GM12878 (cell line): ENCODE results near the gene CIB4. TPM values are rescaled to one million over a fixed set of nuclear protein-coding genes. Genes with fewer than 3 reads are reported as not detected.

Source experiments
- ATAC-seq: fragments of 200-7000 bp; cut with Tn5 transposase; 3 replicates; pipeline ENCODE4 v1.9.1; 2020; ENCODE audit warnings: mild to moderate bottlenecking, moderate library complexity
- BruUV-seq: library from RNA; stranded (reverse); fragments of 400-500 nt; replicated peaks from 2 replicates; lab custom pipeline; 2021; lab: Mats Ljungman, UMichigan
- CTCF ChIA-PET: fragments of 300-600 bp; sonication (Branson Sonifier 250); formaldehyde crosslinking; extraction: SDS; loops from one replicate; lab custom pipeline; 2021; ENCODE audit warnings: inconsistent platforms; lab: Yijun Ruan, JAX
- POLR2A ChIA-PET: fragments of 350-600 bp; formaldehyde crosslinking; extraction: SDS; loops from one replicate; lab custom pipeline; 2021; ENCODE audit warnings: inconsistent platforms; lab: Charles Lee
- RAD21 ChIA-PET: fragments of 300-600 bp; sonication (Branson Sonifier 250); formaldehyde crosslinking; loops from one replicate; lab custom pipeline; 2023; ENCODE audit warnings: antibody characterized with exemption; ENCODE audit not compliant: unreplicated experiment; lab: Charles Lee
- SMC1A ChIA-PET: fragments of 300-600 bp; sonication (Branson Sonifier 250); formaldehyde crosslinking; loops from one replicate; lab custom pipeline; 2023; ENCODE audit not compliant: unreplicated experiment, uncharacterized antibody; lab: Charles Lee
- DNase-seq: peaks from one replicate; pipeline ENCODE4 v3.0.0-alpha.2; 2011; ENCODE audit warnings: low read depth, low spot score
- FAIRE-seq: peaks from 3 replicates; lab custom pipeline; 2011; peaks lifted over from hg19 to GRCh38; lab: Jason Lieb, UNC
- H2AFZ ChIP-seq: 2 replicates; pipeline ENCODE4 v1.6.0; 2011; ENCODE audit warnings: low read depth, low read length, control low read depth; ENCODE audit not compliant: control insufficient read depth
- H3K27ac ChIP-seq: 2 replicates; pipeline ENCODE4 v1.5.1; 2011; ENCODE audit warnings: control low read depth; ENCODE audit not compliant: control insufficient read depth, insufficient read depth
- H3K27me3 ChIP-seq, 2 experiments: replicated peaks in 1 of 2; 2 replicates each; pipeline versions ENCODE4 v1.6.0 to v1.6.1; 2011; ENCODE audit warnings: low read length in 1 of 2; ENCODE audit not compliant: control insufficient read depth in 2 of 2, insufficient read depth in 2 of 2
- H3K36me3 ChIP-seq, 2 experiments: 2 replicates each; pipeline ENCODE4 v1.5.1; 2011; ENCODE audit warnings: low read length in 1 of 2; ENCODE audit not compliant: control insufficient read depth in 2 of 2, insufficient read depth in 2 of 2
- H3K4me1 ChIP-seq: 2 replicates; pipeline ENCODE4 v1.6.1; 2011; ENCODE audit warnings: mild to moderate bottlenecking, low read length, moderate library complexity, mixed read lengths; ENCODE audit not compliant: control insufficient read depth, insufficient read depth
- H3K4me2 ChIP-seq: 2 replicates; pipeline ENCODE4 v1.6.0; 2011; ENCODE audit warnings: control low read depth; ENCODE audit not compliant: control insufficient read depth, insufficient read depth
- H3K4me3 ChIP-seq: fragments of 200-600 bp; sonication (generic); 2 replicates; pipeline ENCODE4 v1.5.1; 2016
- H3K79me2 ChIP-seq: 2 replicates; pipeline ENCODE4 v1.6.0; 2011; ENCODE audit warnings: low read length; ENCODE audit not compliant: control insufficient read depth, insufficient read depth
- H3K9ac ChIP-seq: 2 replicates; pipeline ENCODE4 v1.8.0; 2011; ENCODE audit warnings: low read length, control low read depth, mixed read lengths; ENCODE audit not compliant: control insufficient read depth, insufficient read depth
- H3K9me3 ChIP-seq: replicated peaks from 3 replicates; pipeline ENCODE4 v1.5.1; 2011; ENCODE audit warnings: mild to moderate bottlenecking, low read length; ENCODE audit not compliant: control insufficient read depth, insufficient read depth
- H4K20me1 ChIP-seq: 2 replicates; pipeline ENCODE4 v1.6.0; 2011; ENCODE audit not compliant: control insufficient read depth, insufficient read depth
- BCL3 ChIP-seq: IDR thresholded peaks from 2 replicates; pipeline ENCODE4 v1.6.1; 2011; ENCODE audit warnings: borderline replicate concordance, low read depth, mild to moderate bottlenecking, moderate library complexity, low read length; ENCODE audit not compliant: insufficient read depth, poor library complexity, severe bottlenecking
- BCLAF1 ChIP-seq: fragments of 450-650 bp; IDR thresholded peaks from 2 replicates; pipeline ENCODE4 v1.6.1; 2017; ENCODE audit warnings: antibody characterized with exemption, mild to moderate bottlenecking, moderate library complexity
- BMI1 ChIP-seq: fragments of 450-650 bp; IDR thresholded peaks from 2 replicates; pipeline ENCODE4 v1.6.1; 2016; ENCODE audit warnings: mild to moderate bottlenecking, moderate library complexity, borderline replicate concordance
- KAT2A ChIP-seq: conservative IDR thresholded peaks from 2 replicates; pipeline ENCODE4 v1.6.1; 2011; ENCODE audit warnings: low read depth, low read length; ENCODE audit not compliant: control insufficient read depth
- MTA2 ChIP-seq: fragments of 450-650 bp; IDR thresholded peaks from 2 replicates; pipeline ENCODE4 v1.6.1; 2016; ENCODE audit warnings: low read depth, mild to moderate bottlenecking, moderate library complexity
- NFYB ChIP-seq: IDR thresholded peaks from 2 replicates; pipeline ENCODE4 v1.6.1; 2011; ENCODE audit warnings: low read depth, mild to moderate bottlenecking, low read length, improper control_type of control experiment, moderate library complexity; ENCODE audit not compliant: insufficient read depth
- RFX5 ChIP-seq: IDR thresholded peaks from 2 replicates; pipeline ENCODE4 v1.6.1; 2011; ENCODE audit warnings: low read depth, low read length, improper control_type of control experiment
- SIN3A ChIP-seq: IDR thresholded peaks from 2 replicates; pipeline ENCODE4 v1.6.1; 2012; ENCODE audit warnings: low read depth, low read length, improper control_type of control experiment
- SP1 ChIP-seq: IDR thresholded peaks from one replicate; pipeline ENCODE4 v1.6.1; 2011; ENCODE audit warnings: low read depth, low read length
- SUZ12 ChIP-seq: fragments of 200-600 bp; sonication (generic); IDR thresholded peaks from one replicate; pipeline ENCODE4 v1.6.1; 2018; ENCODE audit warnings: antibody characterized with exemption, mild to moderate bottlenecking; ENCODE audit not compliant: unreplicated experiment
- WRNIP1 ChIP-seq: IDR thresholded peaks from 2 replicates; pipeline ENCODE4 v1.6.1; 2011; ENCODE audit warnings: low read depth, low read length, improper control_type of control experiment, borderline replicate concordance
- ZBTB11 ChIP-seq: fragments of 450-650 bp; formaldehyde crosslinking; IDR thresholded peaks from 2 replicates; pipeline ENCODE4 v1.5.0; 2022; ENCODE audit warnings: mild to moderate bottlenecking, missing genetic modification characterization
- ZNF622 ChIP-seq: fragments of 450-650 bp; IDR thresholded peaks from 2 replicates; pipeline ENCODE4 v1.6.1; 2017; ENCODE audit warnings: mild to moderate bottlenecking, inconsistent platforms
- WGBS: methylation state at CpG from one replicate; pipeline ENCODE4 v1.1.6; 2016; ENCODE audit warnings: low lambda C conversion rate; ENCODE audit not compliant: insufficient replicate concordance, insufficient coverage; ENCODE audit errors: missing lambda C conversion rate; 5-methylcytosine and 5-hydroxymethylcytosine counted together
- in situ Hi-C: fragments of 300-500 bp; cut with MboI; formaldehyde crosslinking; loops from 9 replicates; pipeline ENCODE4 v1.14.3; 2018; ENCODE audit warnings: mixed read lengths
- intact Hi-C: fragments of 100-400 bp; cut with micrococcal nuclease; formaldehyde crosslinking; loops from one replicate; pipeline ENCODE4 v1.14.2; 2022; ENCODE audit not compliant: unreplicated experiment
- polyA plus RNA-seq, 11 experiments: library from polyadenylated mRNA; depleted of rRNA in 4 of 11; unstranded in 6 of 11; stranded (reverse) in 5 of 11; fragments of >200 nt; fragmentation: Nextera tagmentation in 4 of 11; fragmentation: Illumina TruSeq in 1 of 11; extraction: Ambion mirVana in 4 of 11; extraction: Trizol in 1 of 11; gene quantifications; 1 replicate in 1 of 11; 2 replicates in 10 of 11; pipeline versions ENCODE4 v1.2.1 to v1.2.3, GENCODE V29; 2011 to 2016; ENCODE audit warnings: inconsistent platforms in 2 of 11, missing spikeins in 2 of 11, low read depth in 1 of 11
- total RNA-seq, 4 experiments: library from RNA; depleted of rRNA in 3 of 4; stranded (reverse); fragments of >200 nt in 3 of 4; fragmentation: Illumina TruSeq in 1 of 4; extraction: Trizol in 1 of 4; gene quantifications; 2 replicates each; pipeline versions ENCODE4 v1.2.1 to v1.2.3, GENCODE V29; 2013 to 2021

CIB4 gene
- total and polyA plus RNA-seq, 10 of the 15 experiments (the other 5 are each of a cell fraction or from before 2014, with no cell fraction given) = not detected

- Histone ChIP-seq H2AFZ (no peak overlapping the region), H3K9me3 (no peaks in the 10 kb centered on the region), H3K79me2 (no peaks in the 10 kb centered on the region), H3K4me3 (no peak overlapping the region), H4K20me1 (no peaks in the 10 kb centered on the region), H3K9ac (no peak overlapping the region), H3K4me1 (no peaks in the 10 kb centered on the region), H3K4me2 (no peak overlapping the region), H3K36me3 (no peaks in the 10 kb centered on the region), H3K27ac (no peak overlapping the region), H3K27me3 (peaks cover 2 to 5% of the 10 kb centered on the region in 2 experiments; a peak in 2 of 4 replicates)
- FAIRE-seq = no peak
- RAD21 ChIA-PET = no interaction called here
- CTCF ChIA-PET = no interaction called here
- SMC1A ChIA-PET = interaction anchor here (0.6 kb wide), 1 partner anchor 1521 kb away, joined by 3 read pairs; no protein-coding TSS in a partner anchor
- POLR2A ChIA-PET = no interaction called here
- intact Hi-C loops (no loop called here), in situ Hi-C loops (no loop called here)
- no peak for ATAC-seq
- 8% methylated on average over 4 of the region's 4 CpGs for WGBS
- BruUV-seq = no TSS peak
- no peak for DNase-seq
- TF ChIP-seq WRNIP1 (no peak), SIN3A (no peak), BCL3 (no peak), SP1 (no peak), ZBTB11 (no peak), NFYB (no peak), SUZ12 (no peak), BCLAF1 (no peak), BMI1 (no peak), KAT2A (no peak), ZNF622 (no peak), RFX5 (no peak), MTA2 (no peak)
Observed at GRCh38 chr2:26630235-26630634, 10.9 kb downstream of the CIB4 start.
